ENCODE results near the gene BAK1. TPM values are rescaled to one million over a fixed set of nuclear protein-coding genes. Genes with fewer than 3 reads are reported as not detected.

The BAK1 gene
- polyA plus RNA-seq, 1 donor from 2014 or later, result 15.4 TPM

DNA sequence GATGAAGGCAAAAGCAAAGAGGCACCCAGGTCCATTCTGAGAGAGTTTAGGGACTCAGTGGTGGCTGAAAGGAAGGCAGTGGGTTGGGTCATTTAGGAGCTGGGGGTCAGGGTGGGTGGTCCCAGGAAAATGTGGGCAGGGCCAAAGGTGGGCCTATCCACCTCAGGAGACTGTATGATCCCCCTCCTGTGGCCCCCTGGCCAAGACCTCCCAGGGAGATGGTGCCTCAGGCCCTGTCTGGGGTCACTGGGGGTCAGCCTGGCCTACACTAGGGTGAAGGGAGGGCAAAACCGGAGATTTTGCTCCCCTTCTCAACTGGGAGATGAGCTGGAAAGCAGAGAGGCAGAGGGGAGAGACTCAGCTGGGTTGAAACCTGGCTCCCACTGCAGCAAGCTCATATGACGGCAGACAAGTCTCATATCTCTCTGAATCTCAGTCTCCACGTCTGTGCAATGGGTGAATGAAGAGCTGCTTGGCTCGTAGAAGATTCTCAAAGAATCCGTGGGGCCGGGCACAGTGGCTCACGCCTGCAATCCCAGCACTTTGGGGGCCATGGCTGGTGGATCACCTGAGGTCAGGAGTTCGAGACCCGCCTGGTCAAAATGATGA lies 11.5 kb upstream of the BAK1 start:
- no peak overlapping the region for H3K27ac ChIP-seq (ENCODE audit: low read length)
- no peaks in the 10 kb centered on the region for H4K20me1 ChIP-seq (ENCODE audit: insufficient read depth)
- no peak overlapping the region for H3K9ac ChIP-seq (ENCODE audit: low read length)
- H3K9me3 ChIP-seq (ENCODE audit: low read length), result no peaks in the 10 kb centered on the region
- H3K79me2 ChIP-seq (replicated peaks; ENCODE audit: insufficient read depth, low read length), result no peaks in the 10 kb centered on the region
- H3K27me3 ChIP-seq (ENCODE audit: insufficient read depth, low read depth, low read length), result no peaks in the 10 kb centered on the region
- no peak overlapping the region for H3K4me3 ChIP-seq (ENCODE audit: low read length)
- no peaks in the 10 kb centered on the region for H3K9me2 ChIP-seq (ENCODE audit: insufficient read depth, low read length)
- no peaks in the 10 kb centered on the region for H3F3A ChIP-seq (ENCODE audit: insufficient read depth, low read length, poor library complexity, severe bottlenecking)
- no peak overlapping the region for H2AFZ ChIP-seq (ENCODE audit: low read depth, low read length)
- TF ChIP-seq RAD21 (conservative IDR thresholded peaks at IDR 0.05), result no peak
- TF ChIP-seq POLR2AphosphoS5 (IDR thresholded peaks at IDR 0.05), result no peak
- TF ChIP-seq, protein P1, sequence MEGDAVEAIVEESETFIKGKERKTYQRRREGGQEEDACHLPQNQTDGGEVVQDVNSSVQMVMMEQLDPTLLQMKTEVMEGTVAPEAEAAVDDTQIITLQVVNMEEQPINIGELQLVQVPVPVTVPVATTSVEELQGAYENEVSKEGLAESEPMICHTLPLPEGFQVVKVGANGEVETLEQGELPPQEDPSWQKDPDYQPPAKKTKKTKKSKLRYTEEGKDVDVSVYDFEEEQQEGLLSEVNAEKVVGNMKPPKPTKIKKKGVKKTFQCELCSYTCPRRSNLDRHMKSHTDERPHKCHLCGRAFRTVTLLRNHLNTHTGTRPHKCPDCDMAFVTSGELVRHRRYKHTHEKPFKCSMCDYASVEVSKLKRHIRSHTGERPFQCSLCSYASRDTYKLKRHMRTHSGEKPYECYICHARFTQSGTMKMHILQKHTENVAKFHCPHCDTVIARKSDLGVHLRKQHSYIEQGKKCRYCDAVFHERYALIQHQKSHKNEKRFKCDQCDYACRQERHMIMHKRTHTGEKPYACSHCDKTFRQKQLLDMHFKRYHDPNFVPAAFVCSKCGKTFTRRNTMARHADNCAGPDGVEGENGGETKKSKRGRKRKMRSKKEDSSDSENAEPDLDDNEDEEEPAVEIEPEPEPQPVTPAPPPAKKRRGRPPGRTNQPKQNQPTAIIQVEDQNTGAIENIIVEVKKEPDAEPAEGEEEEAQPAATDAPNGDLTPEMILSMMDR (IDR thresholded peaks at IDR 0.05; ENCODE audit: poor library complexity, severe bottlenecking), result no peak
- TF ChIP-seq EP300 (conservative IDR thresholded peaks at IDR 0.05; ENCODE audit: poor library complexity, severe bottlenecking), result no peak
- no peak for TF ChIP-seq MXI1 (conservative IDR thresholded peaks at IDR 0.05; ENCODE audit: poor library complexity, severe bottlenecking)
- no peak for TF ChIP-seq SMC3 (conservative IDR thresholded peaks at IDR 0.05; ENCODE audit: poor library complexity)
- no peak for TF ChIP-seq TAF1 (IDR thresholded peaks at IDR 0.05; ENCODE audit: low read depth)
- TF ChIP-seq, protein P2, sequence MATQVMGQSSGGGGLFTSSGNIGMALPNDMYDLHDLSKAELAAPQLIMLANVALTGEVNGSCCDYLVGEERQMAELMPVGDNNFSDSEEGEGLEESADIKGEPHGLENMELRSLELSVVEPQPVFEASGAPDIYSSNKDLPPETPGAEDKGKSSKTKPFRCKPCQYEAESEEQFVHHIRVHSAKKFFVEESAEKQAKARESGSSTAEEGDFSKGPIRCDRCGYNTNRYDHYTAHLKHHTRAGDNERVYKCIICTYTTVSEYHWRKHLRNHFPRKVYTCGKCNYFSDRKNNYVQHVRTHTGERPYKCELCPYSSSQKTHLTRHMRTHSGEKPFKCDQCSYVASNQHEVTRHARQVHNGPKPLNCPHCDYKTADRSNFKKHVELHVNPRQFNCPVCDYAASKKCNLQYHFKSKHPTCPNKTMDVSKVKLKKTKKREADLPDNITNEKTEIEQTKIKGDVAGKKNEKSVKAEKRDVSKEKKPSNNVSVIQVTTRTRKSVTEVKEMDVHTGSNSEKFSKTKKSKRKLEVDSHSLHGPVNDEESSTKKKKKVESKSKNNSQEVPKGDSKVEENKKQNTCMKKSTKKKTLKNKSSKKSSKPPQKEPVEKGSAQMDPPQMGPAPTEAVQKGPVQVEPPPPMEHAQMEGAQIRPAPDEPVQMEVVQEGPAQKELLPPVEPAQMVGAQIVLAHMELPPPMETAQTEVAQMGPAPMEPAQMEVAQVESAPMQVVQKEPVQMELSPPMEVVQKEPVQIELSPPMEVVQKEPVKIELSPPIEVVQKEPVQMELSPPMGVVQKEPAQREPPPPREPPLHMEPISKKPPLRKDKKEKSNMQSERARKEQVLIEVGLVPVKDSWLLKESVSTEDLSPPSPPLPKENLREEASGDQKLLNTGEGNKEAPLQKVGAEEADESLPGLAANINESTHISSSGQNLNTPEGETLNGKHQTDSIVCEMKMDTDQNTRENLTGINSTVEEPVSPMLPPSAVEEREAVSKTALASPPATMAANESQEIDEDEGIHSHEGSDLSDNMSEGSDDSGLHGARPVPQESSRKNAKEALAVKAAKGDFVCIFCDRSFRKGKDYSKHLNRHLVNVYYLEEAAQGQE (IDR thresholded peaks at IDR 0.05; ENCODE audit: borderline replicate concordance), result no peak
- no peak for TF ChIP-seq EZH2 (IDR thresholded peaks at IDR 0.05; ENCODE audit: borderline replicate concordance, insufficient read depth, low read length, poor library complexity, severe bottlenecking)
- H3K36me3 ChIP-seq (ENCODE audit: insufficient read depth, low read length), result no peaks in the 10 kb centered on the region
- H3K4me2 ChIP-seq (ENCODE audit: low read length), result no peak overlapping the region

DNA sequence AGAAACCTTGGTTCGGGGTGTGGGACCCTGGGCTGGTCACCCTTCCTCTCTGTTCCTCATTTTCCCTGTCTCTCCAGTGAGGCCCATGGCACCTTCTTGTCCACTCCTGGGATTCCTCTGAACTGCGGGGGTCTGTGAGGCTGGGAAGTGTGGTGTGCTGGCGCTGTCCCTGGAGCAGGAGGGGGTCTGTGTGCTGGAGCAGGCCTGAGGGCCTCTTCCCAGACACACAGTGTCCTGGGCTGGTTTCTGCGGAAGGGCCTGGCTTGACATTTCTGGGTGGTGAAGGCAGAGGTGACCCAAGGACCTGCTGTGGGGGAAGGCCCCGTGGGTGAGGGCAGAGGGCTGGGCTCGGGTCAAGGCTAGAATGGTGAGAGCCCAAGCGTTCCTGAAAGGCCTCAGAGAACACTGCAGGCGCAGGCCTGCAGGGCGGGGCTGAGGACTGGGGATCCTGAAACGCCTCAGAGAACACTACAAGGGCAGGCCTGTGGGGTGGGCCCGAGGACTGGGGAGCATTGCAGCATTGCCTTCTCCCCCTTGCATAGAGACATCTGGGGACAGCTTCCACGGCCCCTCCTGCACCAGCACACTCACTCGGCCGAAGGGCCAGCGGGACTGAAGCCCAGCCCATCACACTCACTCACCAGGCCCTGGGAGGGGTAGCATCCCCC lies 10.6 kb upstream of the BAK1 start:
- Histone ChIP-seq H3F3A (ENCODE audit: insufficient read depth, low read length, poor library complexity, severe bottlenecking) (no peaks in the 10 kb centered on the region), H3K36me3 (ENCODE audit: insufficient read depth, low read length) (no peaks in the 10 kb centered on the region), H3K4me2 (ENCODE audit: low read length) (no peak overlapping the region), H2AFZ (ENCODE audit: low read depth, low read length) (no peak overlapping the region), H3K9me2 (ENCODE audit: insufficient read depth, low read length) (no peaks in the 10 kb centered on the region), H4K20me1 (ENCODE audit: insufficient read depth) (no peaks in the 10 kb centered on the region), H3K27ac (ENCODE audit: low read length) (no peak overlapping the region), H3K27me3 (ENCODE audit: insufficient read depth, low read depth, low read length) (no peaks in the 10 kb centered on the region), H3K9me3 (ENCODE audit: low read length) (no peaks in the 10 kb centered on the region), H3K9ac (ENCODE audit: low read length) (no peak overlapping the region), H3K79me2 (replicated peaks; ENCODE audit: insufficient read depth, low read length) (no peaks in the 10 kb centered on the region), H3K4me3 (ENCODE audit: low read length) (no peak overlapping the region)
- TF ChIP-seq MXI1 (conservative IDR thresholded peaks at IDR 0.05; ENCODE audit: poor library complexity, severe bottlenecking) (no peak), RAD21 (conservative IDR thresholded peaks at IDR 0.05) (no peak), POLR2AphosphoS5 (IDR thresholded peaks at IDR 0.05) (no peak), EP300 (conservative IDR thresholded peaks at IDR 0.05; ENCODE audit: poor library complexity, severe bottlenecking) (no peak), EZH2 (IDR thresholded peaks at IDR 0.05; ENCODE audit: borderline replicate concordance, insufficient read depth, low read length, poor library complexity, severe bottlenecking) (no peak), SMC3 (conservative IDR thresholded peaks at IDR 0.05; ENCODE audit: poor library complexity) (no peak), TAF1 (IDR thresholded peaks at IDR 0.05; ENCODE audit: low read depth) (no peak)
- TF ChIP-seq, protein P1 (IDR thresholded peaks at IDR 0.05; ENCODE audit: poor library complexity, severe bottlenecking), result no peak
- TF ChIP-seq, protein P2 (IDR thresholded peaks at IDR 0.05; ENCODE audit: borderline replicate concordance), result no peak

Data from neural cell (in vitro differentiated cells).